H9 (cell line): Measurements from ENCODE around the gene SNRNP48. TPM values are rescaled to one million over a fixed set of nuclear protein-coding genes. Genes with fewer than 3 reads are reported as not detected.

Experiments
- DNase-seq: peaks from one replicate; pipeline ENCODE4 v3.0.0-alpha.2; 2017
- H2AFZ ChIP-seq: one replicate; pipeline ENCODE4 v1.6.1; 2013; ENCODE audit warnings: mild to moderate bottlenecking, low read length, control low read depth, moderate library complexity
- H2AK5ac ChIP-seq: 2 replicates; pipeline ENCODE4 v1.6.1; 2013; ENCODE audit warnings: low read length, control low read depth, mixed read lengths; ENCODE audit not compliant: insufficient read length
- H2BK120ac ChIP-seq: one replicate; pipeline ENCODE4 v1.6.1; 2013; ENCODE audit warnings: low read depth, mild to moderate bottlenecking, low read length, control low read depth, inconsistent platforms; ENCODE audit not compliant: poor library complexity, severe bottlenecking
- H2BK12ac ChIP-seq: 2 replicates; pipeline ENCODE4 v1.6.1; 2013; ENCODE audit warnings: low read length, control low read depth, mixed read lengths, low read depth; ENCODE audit not compliant: insufficient read length
- H2BK15ac ChIP-seq: 2 replicates; pipeline ENCODE4 v1.6.1; 2013; ENCODE audit warnings: low read depth, low read length, control low read depth
- H2BK20ac ChIP-seq: one replicate; pipeline ENCODE4 v1.6.1; 2013; ENCODE audit warnings: low read depth, mild to moderate bottlenecking, low read length, control low read depth, inconsistent platforms; ENCODE audit not compliant: poor library complexity, severe bottlenecking
- H2BK5ac ChIP-seq: 2 replicates; pipeline ENCODE4 v1.6.1; 2013; ENCODE audit warnings: low read length, control low read depth, mixed read lengths; ENCODE audit not compliant: insufficient read length
- H3K14ac ChIP-seq: 2 replicates; pipeline ENCODE4 v1.6.1; 2013; ENCODE audit warnings: low read length, control low read depth; ENCODE audit not compliant: insufficient read depth
- H3K18ac ChIP-seq: 2 replicates; pipeline ENCODE4 v1.6.1; 2013; ENCODE audit warnings: low read depth, mild to moderate bottlenecking, mixed read lengths, low read length, control low read depth; ENCODE audit not compliant: insufficient read length
- H3K23ac ChIP-seq: 2 replicates; pipeline ENCODE4 v1.6.1; 2013; ENCODE audit warnings: low read length, control low read depth, mixed read lengths, low read depth; ENCODE audit not compliant: insufficient read length
- H3K23me2 ChIP-seq: 2 replicates; pipeline ENCODE4 v1.6.1; 2013; ENCODE audit warnings: low read depth, mild to moderate bottlenecking, mixed read lengths, low read length, control low read depth; ENCODE audit not compliant: insufficient read length, poor library complexity, severe bottlenecking
- H3K27ac ChIP-seq: 2 replicates; pipeline ENCODE4 v1.5.1; 2013; ENCODE audit warnings: low read length, control low read depth, mixed read lengths, low read depth; ENCODE audit not compliant: insufficient read length
- H3K27me3 ChIP-seq: 2 replicates; pipeline ENCODE4 v1.6.1; 2013; ENCODE audit warnings: low read length, control low read depth, inconsistent platforms; ENCODE audit not compliant: insufficient read depth
- H3K4ac ChIP-seq: 2 replicates; pipeline ENCODE4 v1.6.1; 2013; ENCODE audit warnings: low read depth, mild to moderate bottlenecking, control low read depth, inconsistent platforms, low read length, moderate library complexity
- H3K4me1 ChIP-seq: 2 replicates; pipeline ENCODE4 v1.6.1; 2013; ENCODE audit warnings: low read length, control low read depth, inconsistent platforms; ENCODE audit not compliant: insufficient read depth
- H3K4me2 ChIP-seq: 2 replicates; pipeline ENCODE4 v1.6.1; 2013; ENCODE audit warnings: low read length, control low read depth, mixed read lengths; ENCODE audit not compliant: insufficient read length, insufficient read depth
- H3K56ac ChIP-seq: 2 replicates; pipeline ENCODE4 v1.6.1; 2013; ENCODE audit warnings: low read depth, mild to moderate bottlenecking, mixed read lengths, low read length, control low read depth; ENCODE audit not compliant: insufficient read length
- H3K79me1 ChIP-seq: 2 replicates; pipeline ENCODE4 v1.6.1; 2013; ENCODE audit warnings: low read depth, mild to moderate bottlenecking, moderate library complexity, low read length, control low read depth, inconsistent platforms; ENCODE audit not compliant: insufficient read depth, poor library complexity, severe bottlenecking
- H3K79me2 ChIP-seq: 2 replicates; pipeline ENCODE4 v1.6.1; 2013; ENCODE audit warnings: low read length, control low read depth, inconsistent platforms; ENCODE audit not compliant: insufficient read depth
- H3K9ac ChIP-seq: 2 replicates; pipeline ENCODE4 v1.6.1; 2013; ENCODE audit warnings: low read length, control low read depth, mixed read lengths; ENCODE audit not compliant: insufficient read length; ENCODE audit errors: extremely low read depth
- H3K9me3 ChIP-seq: one replicate; pipeline ENCODE4 v1.6.1; 2013; ENCODE audit warnings: low read depth, low read length, inconsistent platforms; ENCODE audit not compliant: control insufficient read depth
- H3T11ph ChIP-seq: one replicate; pipeline ENCODE4 v1.6.1; 2013; ENCODE audit warnings: mild to moderate bottlenecking, low read length, control low read depth, inconsistent platforms
- H4K20me1 ChIP-seq: one replicate; pipeline ENCODE4 v1.6.1; 2013; ENCODE audit not compliant: control insufficient read depth, insufficient read length, insufficient read depth
- H4K5ac ChIP-seq: 2 replicates; pipeline ENCODE4 v1.6.1; 2013; ENCODE audit warnings: low read depth, mild to moderate bottlenecking, mixed read lengths, low read length, control low read depth; ENCODE audit not compliant: insufficient read length
- H4K8ac ChIP-seq: replicated peaks from 2 replicates; pipeline ENCODE4 v1.6.1; 2013; ENCODE audit warnings: low read length, control low read depth, mixed read lengths, low read depth; ENCODE audit not compliant: insufficient read length
- H4K91ac ChIP-seq: 2 replicates; pipeline ENCODE4 v1.6.1; 2013; ENCODE audit warnings: low read depth, mild to moderate bottlenecking, moderate library complexity, mixed read lengths, low read length, control low read depth; ENCODE audit not compliant: insufficient read length
- H3K27ac Mint-ChIP-seq, 3 experiments: 2 replicates in 2 of 3; 3 replicates in 1 of 3; pipeline ENCODE4 v1.8.0; 2020 to 2021; ENCODE audit warnings: mixed read lengths in 3 of 3, mild to moderate bottlenecking in 1 of 3, moderate library complexity in 1 of 3
- H3K27me3 Mint-ChIP-seq: 2 replicates; pipeline ENCODE4 v1.8.0; 2021; ENCODE audit warnings: low read depth, mild to moderate bottlenecking, moderate library complexity, mixed read lengths
- H3K36me3 Mint-ChIP-seq, 3 experiments: 2 replicates in 2 of 3; 3 replicates in 1 of 3; pipeline ENCODE4 v1.8.0; 2020 to 2021; ENCODE audit warnings: low read depth in 3 of 3, mixed read lengths in 3 of 3; ENCODE audit not compliant: insufficient read depth in 1 of 3
- H3K4me1 Mint-ChIP-seq, 2 experiments: 2 replicates each; pipeline ENCODE4 v1.8.0; 2020; ENCODE audit warnings: mixed read lengths in 2 of 2
- H3K4me3 Mint-ChIP-seq, 2 experiments: 2 replicates in 1 of 2; 3 replicates in 1 of 2; pipeline ENCODE4 v1.8.0; 2020 to 2021; ENCODE audit warnings: mild to moderate bottlenecking in 2 of 2, mixed read lengths in 2 of 2, moderate library complexity in 1 of 2
- H3K9me3 Mint-ChIP-seq, 2 experiments: 2 replicates in 1 of 2; 3 replicates in 1 of 2; pipeline ENCODE4 v1.8.0; 2020; ENCODE audit warnings: mild to moderate bottlenecking in 2 of 2, mixed read lengths in 2 of 2, moderate library complexity in 1 of 2
- WGBS: extraction: QIAGEN DNeasy Blood & Tissue Kit; methylation state at CpG from one replicate; pipeline ENCODE4 v1.1.7; 2013; ENCODE audit warnings: missing lambda C conversion rate, low lambda C conversion rate, mixed read lengths; ENCODE audit not compliant: insufficient read length; ENCODE audit errors: extremely low coverage; 5-methylcytosine and 5-hydroxymethylcytosine counted together
- total RNA-seq: library from RNA; stranded (reverse); gene quantifications from 2 replicates; pipeline ENCODE4 v1.2.1, GENCODE V29; 2021
- TF ChIP-seq, protein P1 (sequence below): fragments of 200-600 bp; sonication (generic); conservative IDR thresholded peaks from 3 replicates; pipeline ENCODE4 v1.8.0; 2021; ENCODE audit warnings: antibody characterized with exemption, mild to moderate bottlenecking

SNRNP48 gene
- total RNA-seq, 1 experiment from 2014 or later: 16.9 TPM

DNA sequence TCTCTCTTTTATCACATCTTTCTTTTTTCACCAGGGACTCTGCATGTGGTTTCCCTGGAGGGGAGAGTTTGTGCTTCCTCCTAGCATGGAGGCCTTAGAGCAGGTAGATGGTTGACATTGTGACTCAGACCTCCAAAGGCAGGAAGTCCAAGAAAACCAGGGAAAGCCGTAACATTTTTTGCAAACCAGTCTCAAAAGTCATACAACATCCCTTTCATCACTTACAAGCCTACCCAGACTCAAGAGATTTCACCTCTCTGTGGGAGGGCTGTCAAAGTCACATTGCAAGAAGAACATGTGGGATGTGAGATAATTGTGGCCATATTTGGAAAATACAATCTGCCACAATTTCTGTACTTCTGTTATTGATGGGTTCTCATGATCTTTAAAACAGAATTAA, 46.2 kb downstream of the SNRNP48 start:
- H3K4ac ChIP-seq: no peak overlapping the region
- no peaks in the 10 kb centered on the region for H3K79me1 ChIP-seq
- no peak overlapping the region for H4K8ac ChIP-seq
- H3K27ac ChIP-seq: no peak overlapping the region
- no peaks in the 10 kb centered on the region for H3K9me3 ChIP-seq
- TF ChIP-seq, protein P1, sequence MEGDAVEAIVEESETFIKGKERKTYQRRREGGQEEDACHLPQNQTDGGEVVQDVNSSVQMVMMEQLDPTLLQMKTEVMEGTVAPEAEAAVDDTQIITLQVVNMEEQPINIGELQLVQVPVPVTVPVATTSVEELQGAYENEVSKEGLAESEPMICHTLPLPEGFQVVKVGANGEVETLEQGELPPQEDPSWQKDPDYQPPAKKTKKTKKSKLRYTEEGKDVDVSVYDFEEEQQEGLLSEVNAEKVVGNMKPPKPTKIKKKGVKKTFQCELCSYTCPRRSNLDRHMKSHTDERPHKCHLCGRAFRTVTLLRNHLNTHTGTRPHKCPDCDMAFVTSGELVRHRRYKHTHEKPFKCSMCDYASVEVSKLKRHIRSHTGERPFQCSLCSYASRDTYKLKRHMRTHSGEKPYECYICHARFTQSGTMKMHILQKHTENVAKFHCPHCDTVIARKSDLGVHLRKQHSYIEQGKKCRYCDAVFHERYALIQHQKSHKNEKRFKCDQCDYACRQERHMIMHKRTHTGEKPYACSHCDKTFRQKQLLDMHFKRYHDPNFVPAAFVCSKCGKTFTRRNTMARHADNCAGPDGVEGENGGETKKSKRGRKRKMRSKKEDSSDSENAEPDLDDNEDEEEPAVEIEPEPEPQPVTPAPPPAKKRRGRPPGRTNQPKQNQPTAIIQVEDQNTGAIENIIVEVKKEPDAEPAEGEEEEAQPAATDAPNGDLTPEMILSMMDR: no peak
- H2BK120ac ChIP-seq: no peak overlapping the region
- Mint-ChIP-seq H3K36me3 (no peaks in the 10 kb centered on the region), H3K4me3 (no peak overlapping the region), H3K4me1 (no peaks in the 10 kb centered on the region), H3K9me3 (no peaks in the 10 kb centered on the region), H3K27ac (no peak overlapping the region), H3K27me3 (no peaks in the 10 kb centered on the region; the same call in 1 of the 2 replicates)
- H3K4me2 ChIP-seq: no peak overlapping the region
- no peak overlapping the region for H2AK5ac ChIP-seq
- H3T11ph ChIP-seq: no peak overlapping the region
- no peaks in the 10 kb centered on the region for H3K23me2 ChIP-seq
- H4K5ac ChIP-seq: no peak overlapping the region
- no peak overlapping the region for H3K14ac ChIP-seq
- H2BK5ac ChIP-seq: no peak overlapping the region
- H2BK15ac ChIP-seq: no peak overlapping the region
- no peak overlapping the region for H3K23ac ChIP-seq
- no peak overlapping the region for H4K91ac ChIP-seq
- no peak for DNase-seq
- H3K27me3 ChIP-seq: no peaks in the 10 kb centered on the region
- H3K4me1 ChIP-seq: no peaks in the 10 kb centered on the region
- no peaks in the 10 kb centered on the region for H4K20me1 ChIP-seq
- no peak overlapping the region for H3K9ac ChIP-seq
- H2BK20ac ChIP-seq: no peak overlapping the region
- H3K56ac ChIP-seq: no peak overlapping the region
- H3K18ac ChIP-seq: no peak overlapping the region
- WGBS: no CpG with 5 or more reads among the region's 1 CpG
- no peaks in the 10 kb centered on the region for H3K79me2 ChIP-seq
- H2AFZ ChIP-seq: no peak overlapping the region
- H2BK12ac ChIP-seq: no peak overlapping the region
